RCC 7860 (cell line): ENCODE results near the gene SPEM1.

Experiments used
- DNase-seq: peaks from one replicate; pipeline ENCODE4 v3.0.0-alpha.2; 2015; ENCODE audit warnings: low spot score
- FAIRE-seq: peaks from 2 replicates; lab custom pipeline; 2012; peaks lifted over from hg19 to GRCh38; lab: Jason Lieb, UNC

Gene SPEM1

GRCh38 chr17:7439462-7440112 is 19.5 kb downstream of the SPEM1 start, which contains the start of gene FGF11:
Gene FGF11, plus strand, starts transcription at chr17:7439512. Its CDS starts 109 bp downstream, at chr17:7439621.
- FAIRE-seq (no peak), DNase-seq (no peak)

GRCh38 chr17:7440113-7440833 is 20.1 kb downstream of the SPEM1 start:
- no peak for FAIRE-seq

GRCh38 chr17:7440834-7441195 is 20.7 kb downstream of the SPEM1 start:
- peak; percentile 50 for DNase-seq
- no peak for FAIRE-seq

More at GRCh38 chr17:7440113-7440833, 20.1 kb downstream of the SPEM1 start:
- no peak for DNase-seq

GRCh38 chr17:7441266-7441665 is 21.1 kb downstream of the SPEM1 start:
- DNase-seq (no peak), FAIRE-seq (no peak)

- FAIRE-seq (no peak), DNase-seq (no peak)
These were observed 22.0 kb downstream of the SPEM1 start for GRCh38 chr17:7442142-7442541.

- no peak for FAIRE-seq
These were observed 23.7 kb downstream of the SPEM1 start for GRCh38 chr17:7443499-7444485.

GRCh38 chr17:7444682-7445618 is 24.8 kb downstream of the SPEM1 start, which contains the start of gene CHRNB1:
Gene CHRNB1, plus strand, starts transcription at chr17:7445061. Its CDS starts 67 bp downstream, at chr17:7445128.
- DNase-seq (no peak), FAIRE-seq (no peak)

More at GRCh38 chr17:7443499-7444485, 23.7 kb downstream of the SPEM1 start:
- DNase-seq: no peak

- DNase-seq (no peak), FAIRE-seq (no peak)
These were observed 25.5 kb downstream of the SPEM1 start for GRCh38 chr17:7445619-7445968.

GRCh38 chr17:7448461-7448860 is 28.3 kb downstream of the SPEM1 start:
- FAIRE-seq: no peak
- no peak for DNase-seq

GRCh38 chr17:7459961-7460545 is 39.9 kb downstream of the SPEM1 start:
- DNase-seq: no peak

GRCh38 chr17:7460850-7461660 is 40.9 kb downstream of the SPEM1 start:
- FAIRE-seq: no peak
- no peak for DNase-seq

More at GRCh38 chr17:7459961-7460545, 39.9 kb downstream of the SPEM1 start:
- FAIRE-seq: no peak

- no peak for DNase-seq
- FAIRE-seq: no peak
These were observed 42.6 kb downstream of the SPEM1 start for GRCh38 chr17:7462474-7463371.

- FAIRE-seq (no peak), DNase-seq (no peak)
These were observed 43.3 kb downstream of the SPEM1 start for GRCh38 chr17:7463372-7463846.

GRCh38 chr17:7464081-7464480 is 44.0 kb downstream of the SPEM1 start:
- no peak for DNase-seq
- no peak for FAIRE-seq

GRCh38 chr17:7465597-7466275 is 45.6 kb downstream of the SPEM1 start:
- no peak for FAIRE-seq

GRCh38 chr17:7466318-7466638 is 46.2 kb downstream of the SPEM1 start:
- no peak for DNase-seq
- FAIRE-seq: no peak

More at GRCh38 chr17:7465597-7466275, 45.6 kb downstream of the SPEM1 start:
- DNase-seq: no peak
